Breast epithelium (tissue), 4 donors: ENCODE results near the gene BRPF3. TPM values are rescaled to one million over a fixed set of nuclear protein-coding genes. Genes with fewer than 3 reads are reported as not detected.

Source experiments
- DNase-seq, 2 donors: peaks; one replicate each; pipeline ENCODE4 v3.0.0-alpha.2; 2019; ENCODE audit warnings: low spot score in 2 of 2
- H3K27ac ChIP-seq, 2 donors: fragments of 200-600 bp; sonication (generic) in 1 of 2; one replicate each; pipeline ENCODE4 v1.5.1; 2016 to 2019; ENCODE audit warnings: mild to moderate bottlenecking in 1 of 2
- H3K27me3 ChIP-seq, 2 donors: fragments of 200-600 bp; sonication (generic) in 1 of 2; one replicate each; pipeline versions ENCODE4 v1.5.1 to v1.6.0; 2017 to 2019; ENCODE audit warnings: control low read depth in 1 of 2, mild to moderate bottlenecking in 1 of 2
- H3K36me3 ChIP-seq: fragments of 200-600 bp; one replicate; pipeline ENCODE4 v1.5.1; 2019
- H3K4me1 ChIP-seq, 2 donors: fragments of 200-600 bp; sonication (generic); one replicate each; pipeline ENCODE4 v1.5.1; 2016 to 2019; ENCODE audit warnings: control low read depth in 1 of 2
- H3K4me3 ChIP-seq, 3 donors: fragments of 200-600 bp; sonication (generic); 1 replicate in 2 of 3; 2 replicates in 1 of 3; pipeline ENCODE4 v1.5.1; 2016 to 2019; ENCODE audit warnings: mild to moderate bottlenecking in 3 of 3, moderate library complexity in 2 of 3
- H3K9me3 ChIP-seq, 2 donors: fragments of 200-600 bp; sonication (generic) in 1 of 2; one replicate each; pipeline ENCODE4 v1.5.1; 2016 to 2019; ENCODE audit warnings: control low read depth in 1 of 2
- CTCF ChIP-seq, 3 donors: fragments of 450-650 bp; IDR thresholded peaks; one replicate each; pipeline ENCODE4 v1.5.1; 2016 to 2017; ENCODE audit warnings: antibody characterized with exemption in 3 of 3, mild to moderate bottlenecking in 3 of 3, moderate library complexity in 3 of 3
- POLR2A ChIP-seq: fragments of 450-650 bp; IDR thresholded peaks from one replicate; pipeline ENCODE4 v1.6.1; 2016; ENCODE audit warnings: antibody characterized with exemption, mild to moderate bottlenecking, moderate library complexity
- POLR2AphosphoS5 ChIP-seq, 3 donors: sonication (generic); formaldehyde crosslinking; IDR thresholded peaks; one replicate each; pipeline ENCODE4 v1.6.1; 2017; ENCODE audit warnings: antibody characterized with exemption in 3 of 3
- intact Hi-C: fragments of 100-400 bp; cut with DNase I; formaldehyde crosslinking; loops from one replicate; pipeline ENCODE4 v1.15.1; 2023; ENCODE audit warnings: low total_unique reads
- total RNA-seq, 3 donors: library from RNA; depleted of rRNA; stranded (reverse); fragments of >200 nt; gene quantifications; one replicate each; pipeline ENCODE4 v1.1.0, GENCODE V29; 2016

BRPF3 gene
- total RNA-seq, 3 donors from 2014 or later: 18.9 to 26.5 (median 25.8) TPM

GRCh38 chr6:36280467-36280866 lies 83.9 kb downstream of the BRPF3 start:
- no peaks in the 10 kb centered on the region for H3K9me3 ChIP-seq
- peaks cover 0 to 9% of the 10 kb centered on the region in 2 donors for H3K27me3 ChIP-seq
- no peak overlapping the region for H3K4me3 ChIP-seq
- no peaks in the 10 kb centered on the region for H3K4me1 ChIP-seq
- intact Hi-C loops: no loop called here
- no peaks in the 10 kb centered on the region for H3K36me3 ChIP-seq
- no peak for DNase-seq
- no peak overlapping the region for H3K27ac ChIP-seq
- TF ChIP-seq CTCF (IDR thresholded peaks at IDR 0.05) (no peak), POLR2AphosphoS5 (IDR thresholded peaks at IDR 0.05) (no peak), POLR2A (no peak)

- intact Hi-C loops: no loop called here
- TF ChIP-seq CTCF (IDR thresholded peaks at IDR 0.05) (no peak), POLR2A (no peak), POLR2AphosphoS5 (IDR thresholded peaks at IDR 0.05) (no peak)
These were observed 84.4 kb downstream of the BRPF3 start for GRCh38 chr6:36280983-36281382.

More at GRCh38 chr6:36280983-36281382, 84.4 kb downstream of the BRPF3 start:
- H3K27me3 ChIP-seq: peaks cover 0 to 14% of the 10 kb centered on the region in 2 donors
- no peak overlapping the region for H3K27ac ChIP-seq
- no peaks in the 10 kb centered on the region for H3K4me1 ChIP-seq
- H3K36me3 ChIP-seq: no peaks in the 10 kb centered on the region
- DNase-seq: no peak
- no peaks in the 10 kb centered on the region for H3K9me3 ChIP-seq
- H3K4me3 ChIP-seq: no peak overlapping the region

Other genes starting within 250 kb of the BRPF3 start
- gene SLC26A8, start 172.1 kb upstream of the BRPF3 start, total RNA-seq: under 1 TPM in 2 of 3 donors, not detected in 1; 0.29 to 0.48 TPM
- 10 to 100 TPM; 72.8 to 85.6 (median 81.3) TPM for gene MAPK14, start 168.9 kb upstream of the BRPF3 start, total RNA-seq
- 10 to 100 TPM in 2 of 3 donors, 1 to 10 TPM in 1; 2.6 to 45.2 (median 30.2) TPM for gene MAPK13, start 66.2 kb upstream of the BRPF3 start, total RNA-seq
- gene PNPLA1, start 73.3 kb downstream of the BRPF3 start, total RNA-seq: not detected
- gene BNIP5, start 140.1 kb downstream of the BRPF3 start, total RNA-seq: under 1 TPM in 1 of 3 donors, not detected in 2; under 0.01 TPM
- under 1 TPM; 0.44 to 0.98 (median 0.80) TPM for gene ETV7, start 190.9 kb downstream of the BRPF3 start, total RNA-seq
- under 1 TPM in 1 of 3 donors, not detected in 2; 0.15 TPM for gene PXT1, start 246.1 kb downstream of the BRPF3 start, total RNA-seq
- 10 to 100 TPM; 59.4 to 64.5 (median 61.6) TPM for gene KCTD20, start 246.3 kb downstream of the BRPF3 start, total RNA-seq